SK-N-SH (cell line): ENCODE results near the gene LRRC45. TPM values are rescaled to one million over a fixed set of nuclear protein-coding genes. Genes with fewer than 3 reads are reported as not detected.

ENCODE experiments used
- CTCF ChIA-PET: fragments of 300-600, 350-600 bp; formaldehyde crosslinking; extraction: SDS; loops from one replicate; lab custom pipeline; 2021; lab: Yijun Ruan, JAX
- POLR2A ChIA-PET: fragments of 350-600 bp; sonication (Branson Sonifier 250); formaldehyde crosslinking; extraction: SDS; loops from one replicate; lab custom pipeline; 2020; ENCODE audit warnings: antibody characterized with exemption, inconsistent platforms; lab: Yijun Ruan, JAX
- DNase-seq: peaks from one replicate; pipeline ENCODE4 v3.0.0; 2012
- H2AFZ ChIP-seq: fragments of 200-600 bp; sonication (generic); 2 replicates; pipeline ENCODE4 v1.8.1; 2016; ENCODE audit warnings: antibody characterized with exemption, mild to moderate bottlenecking, low read depth
- H3F3A ChIP-seq: fragments of 200-600 bp; sonication (generic); replicated peaks from 2 replicates; pipeline ENCODE3; 2016; ENCODE audit warnings: antibody characterized with exemption, mild to moderate bottlenecking; ENCODE audit not compliant: insufficient read depth
- H3K27ac ChIP-seq, 2 experiments: fragments of 200-500 bp in 1 of 2; fragments of 200-600 bp in 1 of 2; sonication (Bioruptor generic) in 1 of 2; sonication (generic), shearing (Covaris generic) in 1 of 2; 2 replicates each; pipeline versions ENCODE4 v1.5.1 to v1.6.1; 2014 to 2016; ENCODE audit warnings: low read depth in 2 of 2, inconsistent platforms in 1 of 2, low read length in 1 of 2, mild to moderate bottlenecking in 1 of 2, mixed read lengths in 1 of 2
- H3K27me3 ChIP-seq: fragments of 200-600 bp; sonication (generic), shearing (Covaris generic); 2 replicates; pipeline ENCODE4 v1.6.1; 2016; ENCODE audit warnings: mixed run types; ENCODE audit not compliant: insufficient read depth
- H3K36me3 ChIP-seq, 2 experiments: fragments of 200-500 bp in 1 of 2; fragments of 200-600 bp in 1 of 2; sonication (Bioruptor generic) in 1 of 2; sonication (generic) in 1 of 2; replicated peaks in 1 of 2; 2 replicates each; pipeline versions ENCODE3 to v1.5.1; 2014 to 2016; ENCODE audit warnings: low read length in 1 of 2, mild to moderate bottlenecking in 1 of 2; ENCODE audit not compliant: insufficient read depth in 2 of 2, control insufficient read depth in 1 of 2
- H3K4me1 ChIP-seq, 2 experiments: fragments of 200-500 bp in 1 of 2; fragments of 200-600 bp in 1 of 2; sonication (Bioruptor generic) in 1 of 2; sonication (generic), shearing (Covaris generic) in 1 of 2; 2 replicates each; pipeline versions ENCODE4 v1.5.1 to v1.6.1; 2014 to 2016; ENCODE audit warnings: low read depth in 1 of 2, low read length in 1 of 2, mixed run types in 1 of 2; ENCODE audit not compliant: insufficient read depth in 2 of 2, control insufficient read depth in 1 of 2
- H3K4me2 ChIP-seq: fragments of 200-600 bp; sonication (generic), shearing (Covaris generic); 2 replicates; pipeline ENCODE4 v1.6.1; 2017; ENCODE audit warnings: mixed run types
- H3K4me3 ChIP-seq, 2 experiments: fragments of 200-500 bp in 1 of 2; fragments of 200-600 bp in 1 of 2; sonication (Bioruptor generic) in 1 of 2; sonication (generic), shearing (Covaris generic) in 1 of 2; 2 replicates each; pipeline versions ENCODE4 v1.5.1 to v1.8.1; 2014 to 2016; ENCODE audit warnings: low read depth in 2 of 2, inconsistent platforms in 1 of 2, low read length in 1 of 2, mild to moderate bottlenecking in 1 of 2, mixed read lengths in 1 of 2, moderate library complexity in 1 of 2
- H3K79me2 ChIP-seq: fragments of 200-600 bp; sonication (generic); 2 replicates; pipeline ENCODE4 v1.8.1; 2017; ENCODE audit warnings: mild to moderate bottlenecking; ENCODE audit not compliant: insufficient read depth
- H3K9ac ChIP-seq: fragments of 200-600 bp; sonication (generic); 2 replicates; pipeline ENCODE4 v1.6.1; 2017; ENCODE audit warnings: mixed run types
- H3K9me2 ChIP-seq: fragments of 200-600 bp; sonication (generic); 2 replicates; pipeline ENCODE4 v1.6.1; 2017; ENCODE audit warnings: mixed run types
- H3K9me3 ChIP-seq: fragments of 200-600 bp; sonication (generic); 2 replicates; pipeline ENCODE4 v1.6.1; 2017; ENCODE audit warnings: mixed run types, mild to moderate bottlenecking, moderate library complexity
- H4K20me1 ChIP-seq: fragments of 200-600 bp; sonication (generic); 2 replicates; pipeline ENCODE4 v1.6.1; 2017; ENCODE audit warnings: mild to moderate bottlenecking, mixed run types; ENCODE audit not compliant: insufficient read depth
- CTCF ChIP-seq: fragments of 200-600 bp; sonication (generic); IDR thresholded peaks from 2 replicates; pipeline ENCODE4 v1.6.1; 2017; ENCODE audit warnings: antibody characterized with exemption, mild to moderate bottlenecking, moderate library complexity
- ELF1 ChIP-seq: IDR thresholded peaks from 2 replicates; pipeline ENCODE4 v1.4.0; 2012
- EP300 ChIP-seq, 2 experiments: IDR thresholded peaks; 2 replicates each; pipeline versions ENCODE4 v1.4.0 to v1.6.1; 2012; ENCODE audit warnings: borderline replicate concordance in 1 of 2, low read depth in 1 of 2, low read length in 1 of 2
- FOXM1 ChIP-seq: IDR thresholded peaks from 2 replicates; pipeline ENCODE4 v1.4.0; 2012; ENCODE audit warnings: low read depth, mild to moderate bottlenecking
- MXI1 ChIP-seq: IDR thresholded peaks from 2 replicates; pipeline ENCODE4 v1.6.1; 2012; ENCODE audit warnings: mild to moderate bottlenecking, low read depth, low read length, improper control_type of control experiment
- NRF1 ChIP-seq: IDR thresholded peaks from 2 replicates; pipeline ENCODE4 v1.6.1; 2012; ENCODE audit warnings: low read depth, mild to moderate bottlenecking, low read length
- RAD21 ChIP-seq: IDR thresholded peaks from 2 replicates; pipeline ENCODE4 v1.6.1; 2012; ENCODE audit warnings: mild to moderate bottlenecking, low read length
- RFX5 ChIP-seq: IDR thresholded peaks from 2 replicates; pipeline ENCODE4 v1.6.1; 2012; ENCODE audit warnings: mild to moderate bottlenecking, improper control_type of control experiment, low read length
- RXRA ChIP-seq: IDR thresholded peaks from 2 replicates; pipeline ENCODE4 v1.4.0; 2012; ENCODE audit warnings: low read depth, mild to moderate bottlenecking, borderline replicate concordance
- SIN3A ChIP-seq: IDR thresholded peaks from 2 replicates; pipeline ENCODE4 v1.6.1; 2012; ENCODE audit warnings: low read depth, mild to moderate bottlenecking, low read length, moderate library complexity, borderline replicate concordance
- TCF12 ChIP-seq: IDR thresholded peaks from 2 replicates; pipeline ENCODE4 v1.4.0; 2012
- WGBS: methylation state at CpG from one replicate; pipeline ENCODE4 v1.1.6; 2017; ENCODE audit warnings: low lambda C conversion rate; 5-methylcytosine and 5-hydroxymethylcytosine counted together
- polyA plus RNA-seq, 3 experiments: library from polyadenylated mRNA; depleted of rRNA; stranded (reverse); fragments of >200 nt; gene quantifications; 2 replicates each; pipeline ENCODE4 v1.2.3, GENCODE V29; 2012
- TF ChIP-seq, protein P1 (sequence below): IDR thresholded peaks from 2 replicates; pipeline ENCODE4 v1.4.0; 2012; ENCODE audit warnings: low read depth, borderline replicate concordance
- TF ChIP-seq, protein P2 (sequence below): fragments of 150-350 bp; IDR thresholded peaks from 2 replicates; pipeline ENCODE4 v1.6.1; 2016; ENCODE audit warnings: mild to moderate bottlenecking, low read depth, low read length

Gene LRRC45
- polyA plus RNA-seq, 1 of the 3 experiments (the other 2 are of a cell fraction): 31.5 TPM

- no peak overlapping the region for H3K4me2 ChIP-seq
- CTCF ChIA-PET: interaction anchor here (0.7 to 6.3 kb wide), 2 partner anchors 39 to 46 kb away, joined by 3 to 56 read pairs; partner anchors contain the start of gene NOTUM
- TF ChIP-seq NRF1 (no peak), RFX5 (no peak), SIN3A (no peak), FOXM1 (no peak), RAD21 (no peak), MXI1 (no peak), CTCF (no peak), RXRA (no peak), EP300 (IDR thresholded peaks at IDR 0.05; ENCODE audit: borderline replicate concordance in 1 of 2, low read depth in 1 of 2, low read length in 1 of 2) (no peak), TCF12 (no peak), ELF1 (no peak)
- TF ChIP-seq, protein P1, sequence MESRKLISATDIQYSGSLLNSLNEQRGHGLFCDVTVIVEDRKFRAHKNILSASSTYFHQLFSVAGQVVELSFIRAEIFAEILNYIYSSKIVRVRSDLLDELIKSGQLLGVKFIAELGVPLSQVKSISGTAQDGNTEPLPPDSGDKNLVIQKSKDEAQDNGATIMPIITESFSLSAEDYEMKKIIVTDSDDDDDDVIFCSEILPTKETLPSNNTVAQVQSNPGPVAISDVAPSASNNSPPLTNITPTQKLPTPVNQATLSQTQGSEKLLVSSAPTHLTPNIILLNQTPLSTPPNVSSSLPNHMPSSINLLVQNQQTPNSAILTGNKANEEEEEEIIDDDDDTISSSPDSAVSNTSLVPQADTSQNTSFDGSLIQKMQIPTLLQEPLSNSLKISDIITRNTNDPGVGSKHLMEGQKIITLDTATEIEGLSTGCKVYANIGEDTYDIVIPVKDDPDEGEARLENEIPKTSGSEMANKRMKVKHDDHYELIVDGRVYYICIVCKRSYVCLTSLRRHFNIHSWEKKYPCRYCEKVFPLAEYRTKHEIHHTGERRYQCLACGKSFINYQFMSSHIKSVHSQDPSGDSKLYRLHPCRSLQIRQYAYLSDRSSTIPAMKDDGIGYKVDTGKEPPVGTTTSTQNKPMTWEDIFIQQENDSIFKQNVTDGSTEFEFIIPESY: no peak
- TF ChIP-seq, protein P2, sequence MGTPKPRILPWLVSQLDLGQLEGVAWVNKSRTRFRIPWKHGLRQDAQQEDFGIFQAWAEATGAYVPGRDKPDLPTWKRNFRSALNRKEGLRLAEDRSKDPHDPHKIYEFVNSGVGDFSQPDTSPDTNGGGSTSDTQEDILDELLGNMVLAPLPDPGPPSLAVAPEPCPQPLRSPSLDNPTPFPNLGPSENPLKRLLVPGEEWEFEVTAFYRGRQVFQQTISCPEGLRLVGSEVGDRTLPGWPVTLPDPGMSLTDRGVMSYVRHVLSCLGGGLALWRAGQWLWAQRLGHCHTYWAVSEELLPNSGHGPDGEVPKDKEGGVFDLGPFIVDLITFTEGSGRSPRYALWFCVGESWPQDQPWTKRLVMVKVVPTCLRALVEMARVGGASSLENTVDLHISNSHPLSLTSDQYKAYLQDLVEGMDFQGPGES: no peak
- H2AFZ ChIP-seq: no peak overlapping the region
- H3K79me2 ChIP-seq: peaks cover 11% of the 10 kb centered on the region
- H3K4me1 ChIP-seq: peaks cover 3 to 19% of the 10 kb centered on the region in 2 experiments; a peak in 3 of 4 replicates
- no peaks in the 10 kb centered on the region for H3K27me3 ChIP-seq
- 96% methylated on average over 10 of the region's 12 CpGs for WGBS
- POLR2A ChIA-PET: no interaction called here
- H3K9ac ChIP-seq: no peak overlapping the region
- no peaks in the 10 kb centered on the region for H3K9me2 ChIP-seq
- no peaks in the 10 kb centered on the region for H3K9me3 ChIP-seq
- peaks cover 28% of the 10 kb centered on the region for H3F3A ChIP-seq
- H3K4me3 ChIP-seq: no peak overlapping the region
- H3K36me3 ChIP-seq: peaks cover 0 to 2% of the 10 kb centered on the region in 2 experiments
- DNase-seq: no peak
- H4K20me1 ChIP-seq: no peaks in the 10 kb centered on the region
- H3K27ac ChIP-seq: no peak overlapping the region
Measured at GRCh38 chr17:81999587-81999975, 23.5 kb upstream of the LRRC45 start.
